ENCODE results near the gene TSPAN11.
A peak's percentile ranks its signal among the peaks of the same experiment; 100 is the strongest.
"Not testable (repeated sequence)": the region's sequence is repeated elsewhere in the genome, so short reads cannot be mapped to it uniquely, and the experiment has no call there.

TSPAN11 gene

GRCh38 chr12:31004666-31005065 lies 78.1 kb downstream of the TSPAN11 start:
- no peak for DNase-seq

GRCh38 chr12:31005256-31005943 lies 78.9 kb downstream of the TSPAN11 start:
- DNase-seq, result no peak

- DNase-seq, result peak; percentile 4
Measured at GRCh38 chr12:31005944-31006361, 79.4 kb downstream of the TSPAN11 start.

DNA sequence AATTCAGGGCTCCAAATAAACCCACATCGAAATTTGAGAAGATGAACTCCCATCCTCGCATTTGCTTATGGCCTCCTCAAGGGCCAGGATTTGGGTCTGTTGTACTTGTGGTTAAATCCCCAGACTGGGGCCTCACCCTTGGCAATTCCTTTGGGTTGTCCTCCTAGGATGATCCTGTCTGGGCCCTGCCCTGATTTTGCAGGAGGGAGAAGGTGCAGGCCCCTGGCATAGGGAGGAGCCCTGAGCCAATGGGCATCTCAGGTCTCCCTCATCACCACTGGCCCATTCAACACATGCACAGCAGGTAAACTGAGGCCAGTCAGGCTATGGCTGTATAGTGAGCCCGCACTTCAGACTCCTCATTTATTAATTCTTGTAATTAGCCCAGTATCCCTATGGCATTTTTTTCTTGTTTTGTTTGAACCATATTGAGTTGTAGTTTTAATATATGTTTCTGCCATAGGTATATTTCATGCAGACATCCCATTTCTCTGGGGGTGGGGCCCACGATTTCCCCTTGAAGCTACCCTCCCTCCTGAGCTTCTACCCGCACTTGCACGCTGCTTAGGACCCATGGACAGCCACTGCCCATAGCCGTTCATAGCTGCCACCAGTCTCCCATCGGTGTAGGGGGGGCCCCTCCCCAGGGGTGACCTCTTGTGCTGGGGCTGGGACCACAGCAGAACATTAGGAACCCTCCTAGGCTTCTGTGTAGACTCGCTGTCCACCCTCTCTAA lies 80.0 kb downstream of the TSPAN11 start:
- DNase-seq, result no peak

DNA sequence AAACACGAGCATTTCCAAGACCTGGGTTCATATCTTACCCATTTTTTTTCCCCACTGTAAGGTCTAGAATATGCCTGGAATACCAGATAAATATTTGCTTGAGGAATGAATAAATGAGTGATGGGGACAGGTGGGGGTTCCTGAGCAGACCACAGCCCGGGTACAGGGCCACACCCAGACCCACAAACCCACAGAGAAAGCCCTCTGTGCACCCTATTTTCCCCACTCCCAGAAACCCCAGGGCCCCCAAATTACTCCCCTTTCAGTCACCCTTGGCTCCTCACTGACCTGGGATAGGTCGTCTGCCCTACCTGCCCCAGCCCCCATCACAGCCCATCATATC lies 80.6 kb downstream of the TSPAN11 start:
- DNase-seq, result no peak

DNA sequence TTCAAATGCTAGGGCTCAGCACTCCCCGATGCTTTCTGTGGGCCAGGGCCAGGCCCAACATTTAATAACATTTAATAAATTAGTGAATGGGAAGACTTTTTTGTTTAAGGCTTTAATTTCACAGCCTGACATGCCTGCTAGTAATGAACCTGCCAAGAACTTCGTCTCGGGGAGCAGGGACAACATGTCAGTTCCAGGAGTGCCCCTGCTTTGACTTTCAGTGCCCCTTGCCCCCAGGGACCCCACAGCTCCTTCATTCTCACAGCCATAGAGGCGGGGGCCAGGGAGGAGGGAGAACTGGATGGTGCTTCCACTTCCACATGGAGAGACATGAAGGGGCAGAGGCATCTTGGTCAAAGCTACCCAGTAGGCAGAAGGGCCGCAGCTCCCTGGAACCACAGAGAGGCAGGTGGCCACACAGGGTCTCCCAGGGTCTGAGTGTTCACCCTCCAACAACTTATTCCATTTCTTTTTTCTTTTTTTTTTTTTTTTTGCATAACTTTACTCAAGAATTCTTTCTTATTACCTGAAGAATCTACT lies 81.2 kb downstream of the TSPAN11 start:
- DNase-seq, result no peak

- no peak for DNase-seq
Measured at GRCh38 chr12:31008241-31008761, 81.8 kb downstream of the TSPAN11 start.

DNA sequence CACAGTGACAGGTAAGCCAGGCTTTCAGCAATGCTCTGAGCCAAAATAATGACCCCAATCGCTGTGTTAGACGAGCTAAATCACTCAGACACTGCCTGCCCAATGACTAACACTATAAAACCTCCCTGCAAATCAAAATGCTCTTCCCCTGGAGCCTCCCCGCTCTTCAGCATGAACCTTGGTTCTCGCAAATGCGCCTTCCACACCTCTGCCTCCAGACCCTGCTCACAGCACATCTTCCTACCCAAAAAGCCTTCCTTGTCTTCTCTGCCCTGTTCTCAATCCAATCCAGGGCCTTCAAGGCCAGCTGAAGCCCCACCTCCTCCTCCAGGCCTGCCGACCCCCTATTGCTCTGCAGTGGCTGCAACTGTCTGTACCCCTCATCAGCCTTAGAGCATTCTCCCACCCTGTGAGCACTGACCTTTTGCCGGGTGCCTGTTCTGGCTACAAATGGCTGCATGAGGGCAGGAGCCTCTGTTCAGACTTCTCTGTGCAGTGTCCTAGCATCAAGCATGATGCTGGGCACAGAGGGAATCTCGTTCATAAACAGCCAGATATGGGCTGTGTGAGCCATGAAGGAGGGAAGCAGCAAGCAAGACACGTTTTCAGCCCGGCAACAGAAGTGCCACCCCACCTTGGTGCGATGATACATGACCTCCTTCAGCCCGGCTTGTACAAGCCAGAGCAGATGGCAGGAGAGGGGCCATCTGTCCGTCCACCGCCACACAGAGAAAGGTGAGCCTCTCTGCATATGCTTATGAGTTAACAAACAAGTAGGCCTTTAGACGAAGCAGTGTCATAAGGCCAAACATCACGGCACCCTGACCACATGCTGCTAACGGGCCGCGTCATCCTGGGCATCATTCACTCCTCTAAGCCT lies 82.7 kb downstream of the TSPAN11 start:
- DNase-seq, result no peak

- DNase-seq, result no peak
Measured at GRCh38 chr12:31009976-31010375, 83.4 kb downstream of the TSPAN11 start.

GRCh38 chr12:31011336-31011735 lies 84.8 kb downstream of the TSPAN11 start:
- DNase-seq, result no peak

- no peak for DNase-seq
Measured at GRCh38 chr12:31011746-31012566, 85.4 kb downstream of the TSPAN11 start.

GRCh38 chr12:31012567-31012891 lies 86.0 kb downstream of the TSPAN11 start:
- DNase-seq, result not testable (repeated sequence)

DNA sequence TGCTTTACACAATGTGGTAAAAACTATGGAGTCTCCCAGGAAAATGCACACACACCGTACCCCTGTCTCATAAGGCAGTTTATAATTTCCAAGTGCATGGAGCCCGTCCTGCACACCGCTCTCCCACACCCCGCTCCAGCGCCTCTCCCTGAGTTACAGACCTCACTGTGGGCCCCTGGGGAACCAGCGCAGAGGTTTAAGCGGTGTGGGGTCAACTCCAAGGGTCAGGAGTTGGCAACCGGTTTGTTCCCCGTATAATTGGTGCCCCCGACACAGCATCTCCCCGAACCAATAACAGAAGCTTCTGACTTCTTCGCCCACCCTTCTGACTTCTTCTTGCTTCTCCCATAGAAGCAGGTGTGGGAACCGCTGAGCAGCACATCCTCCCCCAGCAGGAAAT lies 88.7 kb downstream of the TSPAN11 start:
- no peak for DNase-seq

GRCh38 chr12:31016057-31016456 lies 89.5 kb downstream of the TSPAN11 start:
- no peak for DNase-seq

- DNase-seq, result no peak
Measured at GRCh38 chr12:31017535-31017934, 91.0 kb downstream of the TSPAN11 start.

DNA sequence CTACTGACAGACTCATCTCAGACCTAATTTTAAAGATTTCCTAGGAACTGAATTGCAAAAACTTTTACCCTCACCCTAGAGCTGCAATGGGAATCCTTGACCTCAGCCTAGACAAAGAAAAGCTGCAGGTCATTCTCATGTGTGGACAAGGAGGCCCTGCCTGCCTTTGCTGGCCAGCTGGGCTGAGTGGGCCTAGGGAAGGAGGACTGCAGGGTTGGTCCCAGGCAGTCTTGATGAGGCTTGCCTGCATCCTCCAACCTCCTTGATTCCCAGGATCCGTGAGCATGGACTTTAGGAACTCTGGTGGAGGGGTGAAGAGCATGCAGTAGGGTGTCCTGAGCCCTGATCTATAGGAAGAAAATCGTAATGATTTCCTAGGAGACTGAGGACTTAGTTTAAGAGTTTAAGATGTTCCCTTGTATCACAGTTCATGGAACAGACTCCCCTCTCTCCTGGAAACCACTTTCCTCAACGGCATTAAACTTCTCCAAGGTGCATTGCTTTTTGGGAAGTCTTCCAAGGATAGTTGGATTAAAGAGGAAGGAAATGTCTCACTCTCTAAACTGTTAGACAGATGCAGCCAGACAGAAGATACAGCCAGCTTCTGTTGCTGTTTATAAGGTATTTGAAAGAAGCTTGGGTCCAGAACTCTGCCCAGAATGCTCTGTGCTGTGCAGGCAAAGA lies 91.7 kb downstream of the TSPAN11 start:
- no peak for DNase-seq

DNA sequence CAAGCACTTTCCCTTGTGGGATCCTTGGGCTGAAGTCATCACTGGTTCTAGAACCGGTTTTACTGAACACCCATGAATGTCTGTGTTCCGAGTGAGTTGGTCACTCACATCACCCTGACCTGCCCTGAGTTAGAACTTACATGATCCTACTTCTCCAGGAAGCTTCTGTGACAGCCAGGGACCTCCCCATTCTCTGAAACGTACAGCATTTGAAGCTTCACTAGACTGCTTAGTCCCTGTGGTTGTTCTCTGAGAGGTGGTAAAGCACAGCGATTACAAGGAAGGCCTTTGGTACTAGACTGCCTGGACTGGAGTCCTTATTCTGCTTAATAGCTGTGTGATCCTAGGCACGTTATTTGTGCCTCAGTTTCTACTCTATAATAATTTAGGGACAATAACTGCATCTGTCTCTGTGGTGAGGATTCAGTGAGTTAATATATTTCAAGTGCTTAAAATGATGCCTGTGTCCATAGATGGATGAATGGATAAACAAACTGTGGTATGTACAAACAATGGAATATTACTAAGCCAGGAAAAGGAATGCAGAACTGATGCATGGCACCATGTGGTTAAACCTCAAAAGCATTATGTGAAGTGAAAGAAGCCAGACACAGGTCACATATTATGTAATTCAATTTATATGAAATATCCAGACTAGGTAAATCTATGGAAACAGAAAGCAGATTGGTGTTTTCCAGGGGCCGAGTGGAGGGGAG lies 92.4 kb downstream of the TSPAN11 start:
- DNase-seq, result no peak

DNA sequence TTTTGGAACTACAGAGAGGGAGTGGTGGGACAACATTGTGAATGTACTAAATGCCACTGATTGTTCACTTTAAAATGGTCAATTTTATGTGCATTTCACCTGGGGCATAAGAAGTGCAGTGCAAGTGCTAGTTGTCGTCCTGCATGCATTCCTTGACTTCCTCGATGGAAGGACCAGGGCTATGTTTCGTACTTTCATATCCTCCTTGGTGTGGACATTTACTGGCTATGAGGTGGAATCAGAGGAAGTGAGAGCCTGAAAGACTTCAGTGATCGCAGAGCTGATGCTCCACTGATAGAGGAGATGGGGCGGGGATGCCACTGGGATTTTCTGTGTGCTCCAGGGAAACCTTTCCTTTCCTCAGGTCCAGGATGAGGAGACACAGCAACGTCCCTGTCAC lies 93.0 kb downstream of the TSPAN11 start:
- DNase-seq, result no peak

DNA sequence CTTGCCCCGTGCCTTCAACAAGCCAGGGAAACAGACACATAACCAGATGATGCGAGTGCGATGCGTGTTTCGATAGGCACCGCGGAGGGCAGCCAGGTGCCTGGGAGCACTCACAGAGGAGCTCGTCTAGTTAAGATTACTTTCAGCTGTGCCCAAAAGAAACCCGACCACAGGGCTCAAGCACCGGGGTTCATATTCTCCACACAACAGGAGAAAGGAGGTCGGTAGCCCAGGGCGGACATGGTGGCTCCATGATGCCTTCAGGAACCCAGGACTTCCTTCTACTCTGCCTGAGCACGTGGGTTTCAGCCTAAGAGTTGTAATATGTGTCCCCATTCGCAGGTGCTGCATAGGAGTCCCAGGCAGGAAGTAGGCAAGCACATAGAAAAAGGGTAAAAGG lies 93.4 kb downstream of the TSPAN11 start:
- no peak for DNase-seq

DNA sequence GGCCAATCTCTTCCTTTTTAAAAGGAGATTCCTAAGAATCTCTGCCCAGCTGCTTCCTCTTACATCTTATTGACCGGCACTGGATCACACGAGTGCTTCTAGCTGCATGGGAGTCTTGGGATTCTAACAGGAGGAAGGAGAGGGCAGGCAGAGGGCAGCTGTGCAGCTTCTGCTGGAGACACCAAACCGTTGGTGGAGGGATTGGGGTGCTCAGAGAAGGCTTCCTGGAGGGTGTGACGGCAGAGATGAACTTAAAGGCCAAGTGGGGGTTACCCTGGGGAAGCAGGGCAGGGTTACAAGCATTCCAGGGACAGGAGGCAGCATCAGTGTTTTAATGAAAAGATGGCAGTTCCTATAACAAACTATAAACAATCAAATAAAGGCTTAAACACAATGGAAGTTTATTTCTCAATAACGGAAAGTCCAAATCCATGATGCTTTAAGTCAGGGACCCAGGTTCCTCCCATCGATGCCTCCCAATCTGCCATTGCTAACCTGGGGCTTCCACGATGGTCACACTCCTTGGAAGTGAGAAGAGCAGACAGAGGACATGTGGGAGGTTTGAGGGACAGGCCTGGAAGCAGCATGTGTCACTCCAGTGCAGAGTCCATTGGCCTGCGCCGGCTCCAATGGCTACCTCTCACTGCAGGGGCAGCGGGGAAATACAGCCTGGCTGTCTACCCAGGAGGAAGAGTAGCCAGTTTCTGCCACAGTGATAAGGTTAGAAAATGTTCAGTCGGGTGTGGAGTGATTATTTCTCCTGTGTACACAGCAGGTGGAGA lies 94.0 kb downstream of the TSPAN11 start:
- DNase-seq, result no peak

Data from hematopoietic multipotent progenitor cell treated with erythropoietin and hydrocortisone succinate and interleukin-3 and kit ligand, for 8 days (in vitro differentiated cells).